ENCODE measurements around the gene GRK5.
"Not testable (repeated sequence)": the region's sequence is repeated elsewhere in the genome, so short reads cannot be mapped to it uniquely, and the experiment has no call there.

The GRK5 gene

DNA sequence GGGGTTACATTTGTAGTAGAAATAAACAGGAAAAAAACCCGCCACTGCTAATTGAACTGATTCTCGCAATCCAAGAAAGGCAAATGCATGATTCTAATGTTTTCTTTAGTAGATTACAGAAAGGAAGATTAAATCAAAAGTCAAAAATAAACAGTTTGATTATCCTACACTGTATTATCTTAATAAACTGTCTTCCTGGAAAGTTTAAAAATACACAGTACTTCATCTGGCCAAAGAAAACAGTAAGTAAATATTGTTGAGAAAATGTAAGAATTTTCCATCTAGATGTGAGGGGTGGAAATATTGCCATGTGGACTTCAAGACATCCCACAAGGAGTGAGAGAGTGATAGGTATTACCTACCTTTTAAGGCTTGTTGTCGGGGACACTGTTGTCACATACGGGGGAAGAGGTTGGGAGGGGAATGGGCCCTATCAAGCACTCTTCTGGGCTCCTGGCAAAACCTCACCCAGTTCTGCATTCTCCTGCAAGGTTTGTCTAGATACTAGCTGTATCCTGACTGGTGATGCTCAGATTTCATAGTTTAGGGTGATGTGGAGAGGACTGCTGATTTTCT, 17.8 kb downstream of the GRK5 start:
- DNase-seq: no peak

GRCh38 chr10:119227825-119228224, 20.5 kb downstream of the GRK5 start:
- DNase-seq: no peak

DNA sequence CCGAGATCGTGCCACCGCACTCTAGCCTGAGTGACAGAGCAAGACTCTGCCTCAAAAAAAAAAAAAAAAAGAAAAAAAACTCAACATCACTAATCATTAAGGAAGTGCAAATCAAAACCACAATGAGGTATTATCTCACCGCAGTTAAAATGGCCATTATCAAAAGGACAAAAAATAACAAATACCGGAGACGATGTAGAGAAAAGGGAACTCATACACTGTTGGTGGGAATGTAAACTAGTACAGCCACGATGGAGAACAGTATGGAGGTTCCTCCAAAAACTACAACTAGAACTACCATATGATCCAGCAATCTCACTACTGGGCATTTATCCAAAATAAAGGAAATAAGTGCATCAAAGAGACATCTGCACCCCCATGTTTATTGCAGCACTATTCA, 24.3 kb downstream of the GRK5 start:
- DNase-seq: no peak

DNA sequence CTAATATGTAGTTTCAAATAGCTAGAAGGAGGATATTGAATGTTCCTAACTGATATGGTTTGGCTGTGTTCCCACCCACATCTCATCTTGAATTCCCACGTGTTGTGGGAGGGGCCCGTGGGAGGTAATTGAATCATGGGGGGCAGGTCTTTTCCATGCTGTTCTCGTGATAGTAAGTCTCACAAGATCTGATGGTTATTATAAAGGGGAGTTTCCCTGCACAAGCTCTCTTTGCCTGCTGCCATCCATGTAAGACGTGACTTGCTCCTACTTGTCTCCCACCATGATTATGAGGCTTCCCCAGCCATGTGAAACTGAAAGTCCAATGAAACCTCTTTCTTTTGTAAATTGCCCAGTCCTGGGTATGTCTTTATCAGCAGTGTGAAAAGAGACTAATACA, 25.1 kb downstream of the GRK5 start:
- DNase-seq: not testable (repeated sequence)

DNA sequence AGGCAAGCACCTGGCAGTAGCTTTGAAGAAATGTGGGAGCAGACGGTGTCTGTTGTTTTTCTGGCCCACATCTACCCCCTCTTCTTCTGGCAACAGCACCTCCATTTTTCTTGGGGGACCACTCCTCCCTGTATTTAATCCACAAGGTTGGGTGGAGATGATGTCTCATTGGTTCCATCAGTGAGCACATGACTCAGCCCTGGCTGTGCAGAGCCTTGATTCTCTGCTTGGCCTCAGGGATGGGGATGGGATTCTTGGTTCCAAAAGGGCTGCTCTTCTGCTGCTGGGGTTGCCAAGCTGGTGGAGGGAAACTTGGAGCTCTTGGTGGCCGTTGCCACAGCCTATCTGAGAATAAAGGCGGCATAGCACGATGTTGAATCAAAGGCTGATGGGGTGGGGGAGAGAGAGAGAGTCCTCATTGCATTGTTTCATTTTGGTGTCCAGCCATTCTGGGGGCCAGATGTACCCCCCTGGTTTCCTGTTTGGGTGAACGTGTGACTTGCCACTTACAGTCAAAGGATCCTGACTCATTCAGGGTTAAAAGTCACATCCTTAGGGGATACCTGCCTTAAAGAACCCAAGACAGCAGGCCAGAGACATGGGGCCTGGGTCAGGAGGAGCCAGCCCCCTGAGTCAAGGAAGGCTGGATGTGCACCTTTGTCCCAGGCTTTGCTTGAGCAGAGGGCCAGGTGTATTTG, 25.9 kb downstream of the GRK5 start:
- no peak for DNase-seq

DNA sequence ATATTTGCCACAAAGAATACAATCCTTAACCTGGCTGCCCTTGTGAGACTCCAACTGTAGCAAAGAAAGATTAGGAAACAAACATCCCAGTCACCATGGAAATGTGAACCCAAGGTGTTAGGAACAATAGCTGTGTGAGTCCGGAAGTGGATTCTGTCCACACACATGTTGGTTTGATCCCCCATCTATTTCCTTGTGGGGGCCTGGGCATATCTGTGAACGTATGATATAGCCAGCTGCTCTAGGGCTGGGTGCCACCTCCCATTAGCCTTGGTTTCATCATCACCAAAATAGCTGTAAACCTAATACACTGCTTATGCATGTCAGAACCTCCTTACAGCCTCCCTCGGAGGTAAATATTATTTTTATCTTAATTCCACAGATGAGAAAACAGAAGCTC, 26.4 kb downstream of the GRK5 start:
- DNase-seq: no peak

DNA sequence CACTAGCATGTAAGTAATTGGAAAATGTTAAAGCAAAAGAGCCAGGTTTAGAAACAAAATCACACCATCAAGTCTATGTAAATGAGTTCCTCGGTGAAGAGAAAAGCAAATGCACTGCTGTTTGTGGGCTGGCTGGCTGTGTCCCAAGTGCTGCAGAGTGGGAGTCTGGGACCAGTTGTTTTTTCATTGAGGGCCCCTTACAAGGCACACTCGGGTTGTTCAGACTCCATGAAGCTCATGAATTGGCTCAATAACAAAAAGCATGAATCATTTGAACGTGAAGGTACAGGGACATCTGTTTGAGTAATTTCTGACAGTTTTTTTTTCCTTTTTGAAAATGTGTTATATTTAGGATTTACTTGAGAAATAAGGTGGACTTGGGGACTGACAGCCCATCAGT, 28.0 kb downstream of the GRK5 start:
- no peak for DNase-seq

DNA sequence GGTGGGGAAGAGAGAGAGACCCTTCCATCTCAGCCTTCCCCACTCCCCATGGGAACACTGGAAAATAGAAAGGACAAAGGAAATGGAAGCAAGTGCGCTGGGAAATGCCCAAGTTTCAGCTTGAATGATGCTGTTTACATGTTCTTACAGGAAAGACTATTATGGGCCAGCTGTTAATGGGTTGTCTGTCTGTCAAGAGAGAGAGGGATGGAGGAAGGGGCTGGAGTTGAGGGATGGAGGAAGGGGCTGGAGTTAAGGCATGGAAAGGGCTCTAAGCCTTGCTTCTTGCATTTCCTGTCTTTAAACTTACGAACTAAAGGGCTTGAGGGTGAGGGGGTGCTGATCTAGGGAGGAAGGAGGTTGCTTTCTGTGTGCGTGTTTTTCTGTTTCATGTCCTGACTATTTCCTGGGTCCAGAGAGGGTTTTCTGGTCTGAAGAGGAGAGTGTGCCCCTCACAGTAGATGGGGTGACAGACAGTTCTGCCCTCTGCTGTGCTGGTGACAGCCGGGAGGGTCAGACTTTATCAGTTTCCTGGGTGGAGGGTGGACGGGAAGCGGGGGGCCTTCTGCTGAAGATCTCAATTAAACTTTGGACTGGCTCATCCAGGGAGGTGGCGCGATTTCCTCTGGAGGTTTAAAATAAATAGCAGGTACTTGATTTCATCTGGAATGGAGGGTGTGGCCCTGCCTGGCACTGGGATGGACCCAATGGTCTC, 30.5 kb downstream of the GRK5 start:
- no peak for DNase-seq

DNA sequence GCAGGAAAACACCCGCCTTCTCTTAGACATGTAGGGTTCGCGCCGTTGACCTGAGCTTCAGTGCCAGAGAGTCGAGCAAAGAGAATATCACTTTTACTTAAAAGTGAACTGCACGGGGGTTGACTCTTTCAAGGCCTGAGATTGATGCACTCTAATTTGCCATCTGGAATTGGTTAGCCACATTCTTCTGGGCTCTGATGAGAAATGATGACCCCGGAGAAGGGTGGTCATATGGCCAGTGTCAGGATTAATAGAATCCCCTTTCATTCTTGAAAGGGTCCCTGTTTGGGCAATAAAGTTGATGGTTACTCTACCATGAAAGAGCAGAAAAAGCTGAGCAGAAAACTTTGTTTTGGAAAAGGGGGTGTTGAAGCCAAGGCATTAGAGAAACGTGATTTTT, 31.2 kb downstream of the GRK5 start:
- no peak for DNase-seq

DNA sequence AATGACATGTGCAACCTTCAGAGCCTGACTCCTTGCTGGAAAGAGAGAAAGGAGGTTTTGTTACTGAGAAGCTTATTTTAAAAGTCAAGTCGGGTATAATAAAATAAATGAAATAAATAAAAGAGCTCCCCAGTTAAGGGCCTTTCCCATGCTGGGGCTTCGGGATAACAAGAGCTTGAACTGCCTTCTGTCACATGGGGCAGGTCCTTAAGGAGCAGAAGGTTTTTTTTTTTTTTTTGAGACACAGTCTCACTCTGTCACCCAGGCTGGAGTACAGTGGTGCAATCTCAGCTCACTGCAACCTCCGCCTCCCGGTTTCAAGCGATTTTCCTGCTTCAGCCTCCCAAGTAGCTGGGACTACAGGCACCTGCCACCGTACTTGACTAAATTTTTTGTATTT, 31.6 kb downstream of the GRK5 start:
- DNase-seq: not testable (repeated sequence)

GRCh38 chr10:119239630-119240029, 32.3 kb downstream of the GRK5 start:
- not testable (repeated sequence) for DNase-seq

- DNase-seq: no peak
These were observed 33.7 kb downstream of the GRK5 start for GRCh38 chr10:119241066-119241465.

- DNase-seq: no peak
These were observed 34.8 kb downstream of the GRK5 start for GRCh38 chr10:119242186-119242585.

DNA sequence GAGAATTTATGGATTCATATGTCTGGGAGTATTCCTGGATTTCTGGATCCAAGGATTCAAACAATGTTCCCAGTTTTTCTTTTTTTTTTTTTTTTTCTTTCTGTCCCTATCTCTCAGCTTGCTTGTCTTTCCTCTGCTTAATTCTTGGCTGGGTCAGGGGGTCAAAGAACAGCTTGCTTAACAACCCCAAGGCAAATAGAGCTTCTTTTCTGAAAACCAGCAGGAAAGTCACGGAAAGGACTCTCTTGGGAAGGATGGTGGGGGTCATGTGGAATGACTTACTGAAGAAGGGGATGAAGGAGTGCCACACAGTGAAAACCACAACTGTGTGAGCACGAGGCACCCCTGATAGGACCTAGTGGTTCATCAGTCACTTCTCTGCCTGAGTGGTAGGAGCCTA, 36.1 kb downstream of the GRK5 start:
- DNase-seq: no peak

DNA sequence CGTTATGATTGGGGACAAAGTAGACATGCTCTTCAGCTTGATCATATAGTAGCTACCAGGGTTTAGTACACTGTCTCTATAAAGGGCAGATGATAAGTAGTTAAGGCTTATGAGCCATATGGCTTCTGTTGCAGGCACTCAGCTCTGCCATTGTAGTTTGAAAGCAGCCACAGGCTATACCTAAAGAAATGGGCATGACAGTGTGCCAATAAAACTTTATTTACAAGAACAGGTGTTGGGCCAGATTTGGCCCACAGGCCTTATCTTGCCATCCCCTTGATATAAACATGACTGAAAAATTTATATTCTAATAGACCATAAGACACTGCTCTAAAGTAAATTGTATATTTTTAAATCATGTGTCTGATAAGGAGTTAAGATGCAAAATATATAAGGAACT, 36.6 kb downstream of the GRK5 start:
- no peak for DNase-seq

- DNase-seq: no peak
These were observed 37.9 kb downstream of the GRK5 start for GRCh38 chr10:119245272-119245671.

GRCh38 chr10:119246862-119247549, 39.6 kb downstream of the GRK5 start:
- no peak for DNase-seq

GRCh38 chr10:119247550-119247894, 40.2 kb downstream of the GRK5 start:
- no peak for DNase-seq

DNA sequence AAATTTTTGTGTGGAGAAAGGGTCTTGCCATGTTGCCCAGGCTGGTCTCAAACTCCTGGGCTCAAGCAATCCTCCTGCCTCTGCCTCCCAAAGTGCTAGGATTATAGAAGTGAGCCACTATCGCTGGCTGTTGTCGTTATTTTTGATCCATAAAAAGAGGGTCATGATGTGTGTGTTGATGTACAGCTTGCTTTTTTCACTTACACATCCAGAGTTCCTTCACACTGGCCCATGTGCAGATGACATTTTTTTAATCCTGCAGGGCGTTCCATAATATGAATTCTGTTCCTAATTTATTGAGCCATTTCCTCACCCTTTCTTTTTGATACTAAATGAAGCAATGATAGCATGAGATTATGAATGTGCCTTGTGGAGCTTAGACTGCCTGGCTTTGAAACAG, 40.8 kb downstream of the GRK5 start:
- no peak for DNase-seq

- DNase-seq: no peak
These were observed 41.3 kb downstream of the GRK5 start for GRCh38 chr10:119248681-119249080.

DNA sequence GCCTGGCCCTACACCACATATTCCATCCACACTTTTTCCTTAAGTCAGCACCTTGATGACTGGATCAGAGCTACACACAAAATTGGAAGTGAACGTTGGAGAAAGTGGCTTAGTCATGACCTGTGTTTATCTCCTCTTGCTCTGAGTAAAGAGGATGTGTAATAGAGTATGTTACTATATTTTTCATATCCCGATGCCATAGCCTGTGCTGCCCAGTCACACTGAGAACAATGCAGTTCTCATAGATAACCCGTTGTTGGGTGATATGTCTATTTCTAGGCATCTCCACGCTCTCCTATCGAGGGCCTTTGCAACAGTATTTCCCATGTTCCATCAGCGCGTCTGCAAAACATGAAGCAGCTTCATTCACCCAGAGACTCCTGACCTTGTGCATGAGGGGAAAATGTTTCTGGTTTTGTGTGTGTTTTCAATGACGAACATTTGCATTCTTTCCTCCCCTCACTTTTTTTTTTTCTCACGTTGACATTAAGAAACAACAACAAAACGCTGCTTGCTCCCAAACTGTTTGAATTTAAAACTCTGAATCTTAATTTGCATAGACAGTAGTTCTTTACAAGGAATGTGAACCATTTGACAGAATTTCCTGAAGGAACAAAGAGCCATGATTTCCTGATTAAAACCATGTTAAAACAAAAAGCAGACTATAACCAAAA, 43.4 kb downstream of the GRK5 start:
- no peak for DNase-seq

- DNase-seq: no peak
These were observed 43.9 kb downstream of the GRK5 start for GRCh38 chr10:119251315-119251708.

- no peak for DNase-seq
These were observed 44.7 kb downstream of the GRK5 start for GRCh38 chr10:119252051-119252465.

Measured in effector CD8-positive, alpha-beta T cell (primary cell).